CD4-positive, alpha-beta T cell (primary cell): Measurements from ENCODE around the gene GULP1. TPM values are rescaled to one million over a fixed set of nuclear protein-coding genes. Genes with fewer than 3 reads are reported as not detected.

Experiments used
- ATAC-seq: fragments of 200-7000 bp; cut with Tn5 transposase; one replicate; pipeline ENCODE4 v1.10.0; 2022; ENCODE audit warnings: mild to moderate bottlenecking; ENCODE audit not compliant: poor library complexity
- CTCF ChIA-PET: fragments of 350-600 bp; sonication (Branson Sonifier 250); formaldehyde crosslinking; loops from one replicate; lab custom pipeline; 2021; ENCODE audit warnings: antibody characterized with exemption, inconsistent platforms; lab: Charles Lee
- POLR2A ChIA-PET: fragments of 350-600 bp; sonication (Branson Sonifier 250); formaldehyde crosslinking; loops from one replicate; lab custom pipeline; 2021; ENCODE audit warnings: antibody characterized with exemption, inconsistent platforms; lab: Charles Lee
- DNase-seq, 14 experiments: peaks; one replicate each; pipeline ENCODE4 v3.0.0-alpha.2; 2013 to 2020; ENCODE audit warnings: mixed read lengths in 2 of 14
- H3K27ac ChIP-seq, 2 donors: one replicate each; pipeline versions ENCODE4 v1.5.1 to v1.7.0; 2013; ENCODE audit warnings: low read length in 2 of 2, low read depth in 1 of 2, mild to moderate bottlenecking in 1 of 2
- H3K27me3 ChIP-seq, 2 experiments: 1 replicate in 1 of 2; 2 replicates in 1 of 2; pipeline versions ENCODE4 v1.6.1 to v1.7.0; 2013; ENCODE audit warnings: low read length in 2 of 2, control low read depth in 1 of 2, mild to moderate bottlenecking in 1 of 2, moderate library complexity in 1 of 2; ENCODE audit not compliant: insufficient read depth in 2 of 2, control insufficient read depth in 1 of 2
- H3K36me3 ChIP-seq: one replicate; pipeline ENCODE4 v1.6.1; 2013; ENCODE audit warnings: low read length, control low read depth; ENCODE audit not compliant: insufficient read depth
- H3K4me1 ChIP-seq: one replicate; pipeline ENCODE4 v1.6.1; 2013; ENCODE audit warnings: low read length, control low read depth; ENCODE audit not compliant: insufficient read depth
- H3K4me3 ChIP-seq: one replicate; pipeline ENCODE4 v1.5.1; 2013; ENCODE audit warnings: mild to moderate bottlenecking, low read length, moderate library complexity
- H3K9me3 ChIP-seq, 2 experiments: 1 replicate in 1 of 2; 2 replicates in 1 of 2; pipeline versions ENCODE4 v1.6.1 to v1.7.0; 2013; ENCODE audit warnings: low read length in 2 of 2, mild to moderate bottlenecking in 2 of 2, control low read depth in 1 of 2, moderate library complexity in 1 of 2; ENCODE audit not compliant: control insufficient read depth in 1 of 2, insufficient read depth in 1 of 2
- H3K27ac Mint-ChIP-seq: one replicate; pipeline ENCODE4 v1.8.0; 2020; ENCODE audit warnings: mixed read lengths
- H3K27me3 Mint-ChIP-seq: one replicate; pipeline ENCODE4 v1.8.0; 2021; ENCODE audit warnings: mixed read lengths
- H3K36me3 Mint-ChIP-seq: one replicate; pipeline ENCODE4 v1.8.0; 2021; ENCODE audit warnings: low read depth, mixed read lengths
- H3K4me1 Mint-ChIP-seq: one replicate; pipeline ENCODE4 v1.8.0; 2021; ENCODE audit warnings: low read depth, mixed read lengths
- H3K4me3 Mint-ChIP-seq: one replicate; pipeline ENCODE4 v1.8.0; 2020; ENCODE audit warnings: mild to moderate bottlenecking, mixed read lengths
- H3K9me3 Mint-ChIP-seq: one replicate; pipeline ENCODE4 v1.8.0; 2020; ENCODE audit warnings: mixed read lengths
- intact Hi-C, 2 experiments: fragments of 100-400 bp; cut with DNase I in 1 of 2; cut with micrococcal nuclease in 1 of 2; formaldehyde crosslinking; loops; one replicate each; pipeline versions ENCODE4 v1.15.1 to v1.9.0; 2023 to 2025; cut with DNase I, micrococcal nuclease
- total RNA-seq, 174 experiments: library from RNA in 2 of 174; stranded (reverse) in 2 of 174; gene quantifications; one replicate each; pipeline ENCODE4 v1.2.3 and lab custom pipeline; 2021 to 2026
- TF ChIP-seq, protein P1 (sequence below): fragments of 200-600 bp; IDR thresholded peaks from one replicate; pipeline ENCODE4 v1.8.0; 2022; ENCODE audit warnings: antibody characterized with exemption, mild to moderate bottlenecking

The GULP1 gene
- total RNA-seq, 2 experiments from 2014 or later, result not detected

DNA sequence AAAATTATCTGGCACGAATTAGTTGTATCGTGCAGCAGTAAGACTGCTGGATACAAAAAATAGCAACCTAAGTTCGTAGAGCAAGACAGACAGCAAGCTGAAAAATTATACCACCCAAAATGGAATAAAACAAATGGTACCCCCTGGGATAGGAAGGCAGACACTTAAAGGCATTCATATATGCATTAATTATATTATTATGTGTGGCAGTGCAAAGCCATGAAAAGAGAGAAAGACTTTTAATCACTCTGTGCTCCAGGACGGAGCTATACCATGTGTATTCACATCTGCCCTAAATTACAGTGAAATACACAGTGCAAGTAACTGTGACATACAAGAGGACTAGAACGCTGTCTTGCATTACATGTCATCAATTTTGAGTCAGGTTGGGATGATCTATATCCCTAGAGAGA, 235.9 kb downstream of the GULP1 start:
- intact Hi-C loops, result loop anchor here in 1 of 2 experiments (5.0 kb wide), 1 partner anchor 820 kb away; no protein-coding TSS in a partner anchor
- no peak overlapping the region for H3K27ac ChIP-seq
- ChIA-PET CTCF (no interaction called here), POLR2A (no interaction called here)
- ATAC-seq (no peak), DNase-seq (no peak)
- H3K4me3 Mint-ChIP-seq, result no peak overlapping the region
- H3K36me3 Mint-ChIP-seq, result no peaks in the 10 kb centered on the region
- TF ChIP-seq, protein P1, sequence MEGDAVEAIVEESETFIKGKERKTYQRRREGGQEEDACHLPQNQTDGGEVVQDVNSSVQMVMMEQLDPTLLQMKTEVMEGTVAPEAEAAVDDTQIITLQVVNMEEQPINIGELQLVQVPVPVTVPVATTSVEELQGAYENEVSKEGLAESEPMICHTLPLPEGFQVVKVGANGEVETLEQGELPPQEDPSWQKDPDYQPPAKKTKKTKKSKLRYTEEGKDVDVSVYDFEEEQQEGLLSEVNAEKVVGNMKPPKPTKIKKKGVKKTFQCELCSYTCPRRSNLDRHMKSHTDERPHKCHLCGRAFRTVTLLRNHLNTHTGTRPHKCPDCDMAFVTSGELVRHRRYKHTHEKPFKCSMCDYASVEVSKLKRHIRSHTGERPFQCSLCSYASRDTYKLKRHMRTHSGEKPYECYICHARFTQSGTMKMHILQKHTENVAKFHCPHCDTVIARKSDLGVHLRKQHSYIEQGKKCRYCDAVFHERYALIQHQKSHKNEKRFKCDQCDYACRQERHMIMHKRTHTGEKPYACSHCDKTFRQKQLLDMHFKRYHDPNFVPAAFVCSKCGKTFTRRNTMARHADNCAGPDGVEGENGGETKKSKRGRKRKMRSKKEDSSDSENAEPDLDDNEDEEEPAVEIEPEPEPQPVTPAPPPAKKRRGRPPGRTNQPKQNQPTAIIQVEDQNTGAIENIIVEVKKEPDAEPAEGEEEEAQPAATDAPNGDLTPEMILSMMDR, result no peak
- H3K36me3 ChIP-seq, result no peaks in the 10 kb centered on the region
- H3K27me3 ChIP-seq, result no peaks in the 10 kb centered on the region
- H3K9me3 Mint-ChIP-seq, result no peaks in the 10 kb centered on the region
- H3K27ac Mint-ChIP-seq, result no peak overlapping the region
- no peaks in the 10 kb centered on the region for H3K27me3 Mint-ChIP-seq
- no peaks in the 10 kb centered on the region for H3K4me1 Mint-ChIP-seq
- no peak overlapping the region for H3K4me3 ChIP-seq
- no peaks in the 10 kb centered on the region for H3K9me3 ChIP-seq
- H3K4me1 ChIP-seq, result no peaks in the 10 kb centered on the region

DNA sequence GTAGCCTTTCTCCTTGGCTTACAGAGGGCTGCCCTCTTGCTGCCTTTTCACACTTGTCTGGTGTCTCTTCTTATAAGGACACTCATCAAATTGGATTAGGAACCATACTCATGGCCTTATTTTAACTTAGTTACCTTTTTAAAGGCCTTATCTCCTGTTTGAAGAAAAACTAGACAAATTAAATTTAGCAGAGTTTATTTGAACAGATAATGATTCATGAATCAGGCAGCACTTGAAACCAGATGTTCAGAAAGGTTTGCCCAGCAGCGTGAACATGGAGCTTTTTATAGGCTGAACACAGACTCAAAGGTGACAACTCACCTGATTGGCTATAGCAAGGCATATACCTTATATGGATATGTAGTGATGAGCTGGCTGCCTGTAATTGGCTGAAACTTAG, 238.0 kb downstream of the GULP1 start:
- no peaks in the 10 kb centered on the region for H3K36me3 Mint-ChIP-seq
- POLR2A ChIA-PET, result no interaction called here
- Histone ChIP-seq H3K4me1 (no peaks in the 10 kb centered on the region), H3K36me3 (no peaks in the 10 kb centered on the region), H3K27me3 (no peaks in the 10 kb centered on the region), H3K9me3 (no peaks in the 10 kb centered on the region), H3K4me3 (no peak overlapping the region), H3K27ac (no peak overlapping the region)
- no peak for DNase-seq
- CTCF ChIA-PET, result no interaction called here
- no peaks in the 10 kb centered on the region for H3K27me3 Mint-ChIP-seq
- H3K4me1 Mint-ChIP-seq, result no peaks in the 10 kb centered on the region
- no peak overlapping the region for H3K27ac Mint-ChIP-seq
- ATAC-seq, result no peak
- intact Hi-C loops, result loop anchor here in 1 of 2 experiments (5.0 kb wide), 1 partner anchor 818 kb away; no protein-coding TSS in a partner anchor
- H3K4me3 Mint-ChIP-seq, result no peak overlapping the region
- TF ChIP-seq, protein P1, result no peak
- H3K9me3 Mint-ChIP-seq, result no peaks in the 10 kb centered on the region

DNA sequence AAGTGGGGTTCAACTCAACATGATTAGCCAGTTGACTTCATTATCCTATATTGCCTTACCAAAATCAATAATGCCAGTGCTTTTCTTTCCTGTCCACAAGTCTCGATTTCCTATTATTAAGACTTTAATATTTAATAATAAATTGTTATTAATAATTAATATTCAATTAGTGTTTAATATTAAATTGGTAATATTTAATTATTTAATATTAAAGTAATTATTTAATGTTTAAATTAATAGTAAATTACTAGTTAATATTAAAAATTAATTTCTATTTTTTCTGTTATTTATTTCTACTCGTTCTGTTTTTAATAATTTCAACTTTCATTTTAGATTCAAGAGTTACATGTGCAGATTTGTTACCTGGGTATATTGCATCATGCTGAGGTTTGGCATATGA, 243.2 kb downstream of the GULP1 start:
- TF ChIP-seq, protein P1, result no peak
- Mint-ChIP-seq H3K4me3 (no peak overlapping the region), H3K27ac (no peak overlapping the region), H3K36me3 (no peaks in the 10 kb centered on the region), H3K4me1 (no peaks in the 10 kb centered on the region), H3K27me3 (peaks cover 6% of the 10 kb centered on the region), H3K9me3 (no peaks in the 10 kb centered on the region)
- Histone ChIP-seq H3K27me3 (no peaks in the 10 kb centered on the region), H3K9me3 (no peaks in the 10 kb centered on the region), H3K27ac (no peak overlapping the region), H3K36me3 (no peaks in the 10 kb centered on the region), H3K4me3 (no peak overlapping the region), H3K4me1 (no peaks in the 10 kb centered on the region)
- ChIA-PET POLR2A (no interaction called here), CTCF (no interaction called here)
- no peak for ATAC-seq
- no peak for DNase-seq
- intact Hi-C loops, result no loop called here
